Stimulated activated CD4-positive, alpha-beta T cell treated with anti-CD3 and anti-CD28 coated beads, Interleukin-1b, Interleukin-23, amount 100 ng/mL, for 4 hours (primary cell): ENCODE data around the gene ACAA1.
"Not testable (repeated sequence)": the region's sequence is repeated elsewhere in the genome, so short reads cannot be mapped to it uniquely, and the experiment has no call there.

ENCODE experiments used
- DNase-seq, 2 donors: peaks; one replicate each; pipeline ENCODE4 v3.0.0-alpha.2; 2020; ENCODE audit warnings: low read depth in 2 of 2

The ACAA1 gene

GRCh38 chr3:38135621-38136277, 1.2 kb downstream of the ACAA1 start:
- DNase-seq, result not testable (repeated sequence)

GRCh38 chr3:38134517-38135143, 2.3 kb downstream of the ACAA1 start:
- not testable (repeated sequence) for DNase-seq

GRCh38 chr3:38133557-38134405, 3.1 kb downstream of the ACAA1 start:
- DNase-seq, result no peak

GRCh38 chr3:38133209-38133556, 3.7 kb downstream of the ACAA1 start:
- no peak for DNase-seq

DNA sequence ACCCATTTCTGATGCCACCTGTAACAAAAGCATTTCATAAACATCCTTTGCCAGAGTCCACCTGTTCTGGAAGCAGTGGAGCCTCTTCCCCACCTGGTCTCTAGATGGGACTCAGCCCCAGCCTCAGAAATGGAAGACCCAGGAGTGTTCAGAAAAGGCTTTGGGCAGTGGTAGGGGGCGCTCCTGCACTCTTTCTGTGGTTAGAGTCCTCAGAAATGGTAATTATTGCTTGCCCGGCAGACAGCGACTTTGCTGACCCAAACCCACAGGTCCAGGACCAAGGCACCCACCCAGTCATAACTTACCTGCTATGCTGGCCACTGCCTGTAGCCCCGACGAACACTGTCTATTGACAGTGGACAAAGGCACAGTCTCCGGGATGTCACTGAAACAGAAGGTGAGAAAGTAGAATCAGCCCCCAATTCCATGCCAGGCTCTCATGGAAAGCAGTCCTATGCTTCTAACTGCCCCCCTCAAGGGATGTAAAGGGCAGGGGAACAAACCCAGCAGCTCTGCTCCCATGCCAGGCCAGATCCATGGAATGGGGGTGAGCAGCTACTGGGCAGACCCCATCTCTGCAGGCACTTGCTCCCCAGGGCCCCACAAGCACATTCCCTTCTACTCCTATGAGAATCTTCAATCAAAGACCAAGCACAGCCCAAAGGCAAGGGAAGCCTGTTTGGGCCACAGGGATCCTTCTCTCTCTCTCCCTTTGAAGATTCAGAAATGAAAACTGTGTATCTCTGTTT, 5.1 kb downstream of the ACAA1 start:
- no peak for DNase-seq

DNA sequence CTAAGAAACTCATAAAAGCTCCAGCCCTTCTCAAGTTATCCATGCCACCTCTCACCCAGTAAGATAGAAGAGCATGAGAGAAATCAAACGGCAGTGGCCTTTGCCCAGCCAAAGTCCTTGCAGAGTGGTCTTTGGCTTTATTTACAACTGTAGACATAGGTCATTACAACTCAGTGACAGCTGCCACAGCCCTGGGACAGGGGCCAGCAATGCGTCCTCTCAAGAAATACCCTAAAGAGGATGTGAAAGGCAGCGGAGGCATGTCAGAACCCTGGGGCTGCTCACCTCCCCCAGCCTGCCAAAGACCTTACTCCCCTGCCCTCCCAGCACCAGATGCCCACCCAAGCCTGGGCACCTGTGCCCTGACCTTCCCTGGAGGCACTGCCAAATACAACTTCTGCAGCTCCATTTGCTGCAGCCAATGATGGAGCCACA, 6.3 kb downstream of the ACAA1 start:
- DNase-seq, result no peak

DNA sequence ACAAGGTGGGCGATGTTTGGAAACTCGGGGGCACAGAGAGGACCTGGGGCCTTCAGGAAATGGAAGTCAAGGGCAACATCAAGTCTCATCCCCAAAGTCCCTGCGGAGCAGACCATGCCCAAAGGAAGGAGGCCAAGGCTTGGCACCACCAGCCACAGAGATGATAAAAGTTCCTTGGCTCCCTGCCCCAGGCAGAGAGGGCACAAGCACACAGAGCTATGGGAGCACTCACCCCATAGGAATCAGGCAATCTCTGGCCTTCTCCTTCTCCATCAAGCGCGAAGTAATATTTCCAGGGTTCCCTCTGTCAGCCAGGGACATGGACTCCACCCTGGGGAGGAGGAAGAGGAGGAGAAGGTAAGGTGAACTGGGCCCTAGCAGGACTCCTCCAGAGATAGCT, 7.9 kb downstream of the ACAA1 start:
- DNase-seq, result no peak

- no peak for DNase-seq
Observed at GRCh38 chr3:38128303-38128655, 8.6 kb downstream of the ACAA1 start.

DNA sequence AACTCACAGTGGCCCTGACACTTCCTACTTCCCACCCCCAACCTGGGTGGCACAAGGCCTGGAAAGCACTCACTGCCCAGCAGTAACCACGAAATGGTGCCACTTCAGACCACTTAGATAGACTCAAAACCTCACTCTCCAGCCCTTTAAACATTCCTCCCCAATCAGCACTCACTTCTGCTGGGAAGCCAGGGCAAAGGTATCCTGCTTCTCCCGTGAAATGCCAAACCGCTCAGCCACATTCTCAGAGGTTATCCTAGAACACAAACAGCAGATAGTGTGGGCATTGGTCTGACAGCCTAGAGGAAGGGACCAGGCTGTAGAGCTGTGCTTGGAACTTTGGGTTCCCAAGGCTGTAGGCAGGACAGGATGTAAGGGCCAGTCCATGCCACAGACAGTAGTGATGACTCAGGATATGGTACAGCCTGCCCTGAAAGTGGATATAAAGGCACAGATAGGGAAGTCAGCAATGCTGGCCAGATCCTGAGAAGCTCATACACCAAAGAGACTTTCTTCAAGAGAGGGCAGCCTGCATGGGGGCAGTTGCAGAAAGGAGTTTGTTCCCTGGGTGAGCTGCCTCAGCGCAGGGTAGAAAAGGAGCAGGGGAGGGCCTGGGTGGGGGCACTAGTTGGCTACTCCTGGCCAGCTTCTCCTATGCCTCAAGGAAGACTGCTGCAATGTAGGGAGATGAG, 9.2 kb downstream of the ACAA1 start:
- DNase-seq, result no peak

GRCh38 chr3:38126121-38126892, 10.6 kb downstream of the ACAA1 start:
- DNase-seq, result no peak

- no peak for DNase-seq
Observed at GRCh38 chr3:38125305-38126120, 11.4 kb downstream of the ACAA1 start.

DNA sequence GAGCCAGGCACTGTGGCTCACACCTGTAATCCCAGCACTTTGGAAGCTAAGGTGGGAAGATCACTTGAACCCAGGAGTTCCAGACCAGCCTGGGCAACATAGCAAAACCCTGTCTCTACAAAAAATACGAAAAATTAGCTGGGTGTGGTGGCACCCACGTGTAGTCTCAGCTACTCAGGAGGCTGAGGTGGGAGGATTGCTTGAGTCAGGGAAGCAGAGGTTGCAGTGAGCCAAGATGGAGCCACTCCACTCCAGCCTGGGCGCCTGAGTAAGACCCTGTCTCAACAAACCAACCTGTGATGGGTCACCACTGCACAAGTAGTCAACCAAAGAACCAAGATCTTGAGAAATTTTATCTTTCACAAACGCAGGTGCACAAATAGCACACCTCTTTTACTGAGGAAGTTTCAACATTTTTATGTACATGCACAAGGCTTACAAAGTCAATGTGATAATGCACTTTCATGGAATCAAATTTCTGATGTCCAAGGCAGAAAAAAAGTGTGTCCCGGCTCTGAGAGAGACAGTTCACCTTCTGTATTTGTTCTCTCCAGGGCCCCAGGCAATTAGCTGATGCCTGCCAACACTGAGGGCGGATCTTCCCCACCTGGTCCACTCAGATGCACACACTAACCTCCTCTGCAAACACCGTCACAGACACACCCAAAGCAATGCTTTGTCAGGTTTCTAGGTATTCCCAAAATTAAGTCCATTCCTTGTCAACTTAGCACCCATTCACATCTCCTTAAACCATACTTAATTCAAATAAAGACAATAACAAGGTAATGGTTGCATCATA, 12.4 kb downstream of the ACAA1 start:
- no peak for DNase-seq

DNA sequence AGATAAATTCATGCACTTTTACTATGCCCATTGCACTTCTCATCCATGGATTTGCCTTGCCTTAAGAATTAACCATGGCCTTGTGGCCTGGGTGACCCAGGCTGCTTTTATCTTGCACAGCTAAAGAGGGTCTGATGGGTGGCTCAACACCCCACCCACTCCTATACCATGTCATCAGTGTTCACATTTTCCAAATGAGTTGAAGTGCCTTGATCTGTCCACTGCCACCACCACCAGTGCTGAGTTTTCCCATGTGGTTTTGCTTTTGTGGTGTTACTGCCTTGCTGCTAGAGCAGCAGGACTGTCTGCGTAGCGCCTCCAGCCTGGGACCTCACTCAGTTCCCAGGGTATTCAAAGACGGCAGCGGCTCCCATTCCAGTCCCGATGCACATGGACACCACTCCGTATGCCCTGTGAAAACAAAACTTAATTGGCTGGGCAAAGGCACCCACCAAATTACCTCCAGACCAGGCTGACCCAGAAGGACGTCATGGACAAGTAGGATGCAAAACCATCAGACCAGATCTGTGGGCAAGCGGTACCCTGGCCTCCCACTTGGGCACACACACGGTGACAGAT, 14.1 kb downstream of the ACAA1 start:
- no peak for DNase-seq

GRCh38 chr3:38121832-38122461, 15.0 kb downstream of the ACAA1 start:
- no peak for DNase-seq

DNA sequence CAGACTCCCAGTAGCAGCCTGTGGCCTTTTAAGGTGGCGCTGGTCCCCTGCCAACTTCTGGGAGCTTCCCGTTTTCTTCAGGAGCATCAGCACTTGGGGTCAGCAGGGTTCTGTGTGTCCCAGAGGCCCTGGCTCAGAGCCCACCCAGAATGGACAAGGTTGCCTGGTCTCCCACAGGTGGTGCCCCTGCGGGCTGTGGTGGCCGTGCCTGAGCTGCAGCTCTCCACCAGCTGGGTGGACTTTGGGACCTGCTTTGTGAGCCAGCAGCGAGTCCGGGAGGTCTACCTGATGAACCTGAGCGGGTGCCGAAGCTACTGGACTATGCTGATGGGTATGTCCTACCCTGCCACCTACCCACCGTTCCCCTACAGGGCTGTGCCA, 15.5 kb downstream of the ACAA1 start:
- no peak for DNase-seq

- DNase-seq, result no peak
Observed at GRCh38 chr3:38120693-38121450, 16.1 kb downstream of the ACAA1 start.

GRCh38 chr3:38119821-38120692, 16.9 kb downstream of the ACAA1 start:
- no peak for DNase-seq
